Prostate gland (tissue), 2 donors: ENCODE measurements around the gene DCDC1.
"Not testable (repeated sequence)": the region's sequence is repeated elsewhere in the genome, so short reads cannot be mapped to it uniquely, and the experiment has no call there.

Experiments used
- POLR2A ChIP-seq: fragments of 450-650 bp; IDR thresholded peaks from one replicate; pipeline ENCODE4 v1.6.1; 2016; ENCODE audit warnings: antibody characterized with exemption, mild to moderate bottlenecking
- TF ChIP-seq, protein P1 (sequence below), 4 experiments: fragments of 200-600 bp in 2 of 4; fragments of 450-650 bp in 2 of 4; sonication (generic) in 2 of 4; IDR thresholded peaks; 1 replicate in 3 of 4; 2 replicates in 1 of 4; pipeline ENCODE4 v1.5.1; 2016 to 2019; ENCODE audit warnings: antibody characterized with exemption in 4 of 4, mild to moderate bottlenecking in 2 of 4, moderate library complexity in 2 of 4

DNA sequence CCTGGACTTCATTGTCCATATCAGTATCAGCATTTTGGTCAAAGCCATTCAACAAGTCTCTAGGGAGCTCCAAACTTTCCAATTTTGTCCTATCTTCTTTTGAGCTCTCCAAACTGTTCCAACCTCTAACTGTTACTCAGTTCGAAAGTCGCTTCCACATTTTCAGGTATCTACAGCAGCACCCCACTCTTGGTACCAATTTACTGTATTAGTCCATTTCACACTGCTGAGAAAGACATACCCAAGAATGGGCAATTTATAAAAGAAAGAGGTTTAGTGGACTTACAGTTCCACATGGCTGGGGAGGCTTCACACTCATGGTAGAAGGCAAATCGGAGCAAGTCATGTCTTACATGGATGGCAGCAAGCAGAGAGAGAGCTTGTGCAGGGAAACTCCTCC, 96.0 kb downstream of the DCDC1 start:
- TF ChIP-seq, protein P1, sequence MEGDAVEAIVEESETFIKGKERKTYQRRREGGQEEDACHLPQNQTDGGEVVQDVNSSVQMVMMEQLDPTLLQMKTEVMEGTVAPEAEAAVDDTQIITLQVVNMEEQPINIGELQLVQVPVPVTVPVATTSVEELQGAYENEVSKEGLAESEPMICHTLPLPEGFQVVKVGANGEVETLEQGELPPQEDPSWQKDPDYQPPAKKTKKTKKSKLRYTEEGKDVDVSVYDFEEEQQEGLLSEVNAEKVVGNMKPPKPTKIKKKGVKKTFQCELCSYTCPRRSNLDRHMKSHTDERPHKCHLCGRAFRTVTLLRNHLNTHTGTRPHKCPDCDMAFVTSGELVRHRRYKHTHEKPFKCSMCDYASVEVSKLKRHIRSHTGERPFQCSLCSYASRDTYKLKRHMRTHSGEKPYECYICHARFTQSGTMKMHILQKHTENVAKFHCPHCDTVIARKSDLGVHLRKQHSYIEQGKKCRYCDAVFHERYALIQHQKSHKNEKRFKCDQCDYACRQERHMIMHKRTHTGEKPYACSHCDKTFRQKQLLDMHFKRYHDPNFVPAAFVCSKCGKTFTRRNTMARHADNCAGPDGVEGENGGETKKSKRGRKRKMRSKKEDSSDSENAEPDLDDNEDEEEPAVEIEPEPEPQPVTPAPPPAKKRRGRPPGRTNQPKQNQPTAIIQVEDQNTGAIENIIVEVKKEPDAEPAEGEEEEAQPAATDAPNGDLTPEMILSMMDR (IDR thresholded peaks at IDR 0.05): not testable (repeated sequence)
- TF ChIP-seq POLR2A: not testable (repeated sequence)
